Lower lobe of right lung (tissue), 2 donors: ENCODE measurements around the gene SYF2. TPM values are rescaled to one million over a fixed set of nuclear protein-coding genes. Genes with fewer than 3 reads are reported as not detected.

Experiments
- ATAC-seq, 2 donors: fragments of 200-7000 bp; cut with Tn5 transposase; one replicate each; pipeline ENCODE4 v1.9.1; 2020 to 2022; ENCODE audit warnings: mild to moderate bottlenecking in 2 of 2, moderate library complexity in 2 of 2
- DNase-seq: peaks from one replicate; pipeline ENCODE4 v3.0.0-alpha.2; 2020
- H3K27ac ChIP-seq: fragments of 200-600 bp; one replicate; pipeline ENCODE4 v1.8.0; 2022
- H3K27me3 ChIP-seq: fragments of 200-600 bp; one replicate; pipeline ENCODE4 v1.8.0; 2022; ENCODE audit warnings: low read depth
- H3K36me3 ChIP-seq: fragments of 200-600 bp; one replicate; pipeline ENCODE4 v1.8.0; 2022; ENCODE audit warnings: mild to moderate bottlenecking
- H3K4me1 ChIP-seq: fragments of 200-600 bp; one replicate; pipeline ENCODE4 v1.8.0; 2022
- H3K4me3 ChIP-seq: fragments of 200-600 bp; one replicate; pipeline ENCODE4 v1.8.0; 2022; ENCODE audit warnings: mild to moderate bottlenecking
- H3K9me3 ChIP-seq: fragments of 200-600 bp; one replicate; pipeline ENCODE4 v1.8.0; 2022
- intact Hi-C: fragments of 100-400 bp; cut with DNase I; formaldehyde crosslinking; loops from one replicate; pipeline ENCODE4 v1.11.0; 2022
- total RNA-seq: library from RNA; stranded (reverse); fragmentation: NEBNext Ultra II Directional; extraction: Animal tissue kit (Norgen Biotek cat#: 25700); gene quantifications from one replicate; pipeline ENCODE4 v1.2.1, GENCODE V29; 2021
- TF ChIP-seq, protein P1 (sequence below): fragments of 200-600 bp; IDR thresholded peaks from one replicate; pipeline ENCODE4 v1.8.0; 2022; ENCODE audit warnings: antibody characterized with exemption, mild to moderate bottlenecking
- donor health status: DM: no; HTN: yes; CAD: no; lungs with severe emphysema.

Gene SYF2
- total RNA-seq, 1 donor from 2014 or later = 44.6 TPM

DNA sequence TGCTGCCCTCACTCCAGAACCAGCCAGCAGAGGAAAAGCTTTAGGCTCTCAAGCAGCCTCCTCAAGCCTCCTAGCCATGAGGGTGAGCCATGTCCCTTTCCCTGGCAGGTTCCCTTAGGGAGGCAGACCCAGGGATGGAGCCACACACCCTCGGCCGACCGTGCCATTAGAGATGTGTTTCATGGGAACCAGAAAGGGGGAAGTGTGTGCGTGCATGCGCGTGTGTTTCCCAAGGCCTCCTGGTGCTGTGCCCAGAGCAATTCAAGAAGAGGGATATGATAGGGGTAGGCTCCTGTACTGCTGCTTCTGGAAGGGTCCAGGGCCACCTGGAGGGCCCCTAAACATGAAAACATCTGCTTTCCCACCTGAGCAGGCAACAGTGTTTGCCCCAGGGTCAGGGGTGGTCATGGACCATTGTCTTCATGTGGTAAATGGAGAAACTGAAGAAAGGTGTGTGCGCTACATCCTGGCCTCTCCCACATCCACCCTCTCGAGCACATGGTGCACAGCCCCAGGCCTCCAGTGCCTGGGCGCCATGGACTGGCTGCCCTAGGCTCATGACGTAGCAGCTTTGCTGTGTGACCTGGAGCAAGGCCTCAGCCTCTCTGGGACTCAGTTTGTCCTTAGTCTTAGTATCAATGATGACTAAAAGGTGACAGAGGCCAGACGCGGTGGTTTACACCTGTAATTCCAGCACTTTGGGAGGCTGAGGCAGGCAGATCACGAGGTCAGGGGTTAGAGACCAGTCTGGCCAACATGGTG, 48.1 kb downstream of the SYF2 start:
- ATAC-seq = no peak
- H3K4me3 ChIP-seq = no peak overlapping the region
- intact Hi-C loops = no loop called here
- no peaks in the 10 kb centered on the region for H3K36me3 ChIP-seq
- DNase-seq = no peak
- no peaks in the 10 kb centered on the region for H3K9me3 ChIP-seq
- no peak overlapping the region for H3K27ac ChIP-seq
- no peaks in the 10 kb centered on the region for H3K4me1 ChIP-seq
- H3K27me3 ChIP-seq = peaks cover 12% of the 10 kb centered on the region
- TF ChIP-seq, protein P1, sequence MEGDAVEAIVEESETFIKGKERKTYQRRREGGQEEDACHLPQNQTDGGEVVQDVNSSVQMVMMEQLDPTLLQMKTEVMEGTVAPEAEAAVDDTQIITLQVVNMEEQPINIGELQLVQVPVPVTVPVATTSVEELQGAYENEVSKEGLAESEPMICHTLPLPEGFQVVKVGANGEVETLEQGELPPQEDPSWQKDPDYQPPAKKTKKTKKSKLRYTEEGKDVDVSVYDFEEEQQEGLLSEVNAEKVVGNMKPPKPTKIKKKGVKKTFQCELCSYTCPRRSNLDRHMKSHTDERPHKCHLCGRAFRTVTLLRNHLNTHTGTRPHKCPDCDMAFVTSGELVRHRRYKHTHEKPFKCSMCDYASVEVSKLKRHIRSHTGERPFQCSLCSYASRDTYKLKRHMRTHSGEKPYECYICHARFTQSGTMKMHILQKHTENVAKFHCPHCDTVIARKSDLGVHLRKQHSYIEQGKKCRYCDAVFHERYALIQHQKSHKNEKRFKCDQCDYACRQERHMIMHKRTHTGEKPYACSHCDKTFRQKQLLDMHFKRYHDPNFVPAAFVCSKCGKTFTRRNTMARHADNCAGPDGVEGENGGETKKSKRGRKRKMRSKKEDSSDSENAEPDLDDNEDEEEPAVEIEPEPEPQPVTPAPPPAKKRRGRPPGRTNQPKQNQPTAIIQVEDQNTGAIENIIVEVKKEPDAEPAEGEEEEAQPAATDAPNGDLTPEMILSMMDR = no peak

DNA sequence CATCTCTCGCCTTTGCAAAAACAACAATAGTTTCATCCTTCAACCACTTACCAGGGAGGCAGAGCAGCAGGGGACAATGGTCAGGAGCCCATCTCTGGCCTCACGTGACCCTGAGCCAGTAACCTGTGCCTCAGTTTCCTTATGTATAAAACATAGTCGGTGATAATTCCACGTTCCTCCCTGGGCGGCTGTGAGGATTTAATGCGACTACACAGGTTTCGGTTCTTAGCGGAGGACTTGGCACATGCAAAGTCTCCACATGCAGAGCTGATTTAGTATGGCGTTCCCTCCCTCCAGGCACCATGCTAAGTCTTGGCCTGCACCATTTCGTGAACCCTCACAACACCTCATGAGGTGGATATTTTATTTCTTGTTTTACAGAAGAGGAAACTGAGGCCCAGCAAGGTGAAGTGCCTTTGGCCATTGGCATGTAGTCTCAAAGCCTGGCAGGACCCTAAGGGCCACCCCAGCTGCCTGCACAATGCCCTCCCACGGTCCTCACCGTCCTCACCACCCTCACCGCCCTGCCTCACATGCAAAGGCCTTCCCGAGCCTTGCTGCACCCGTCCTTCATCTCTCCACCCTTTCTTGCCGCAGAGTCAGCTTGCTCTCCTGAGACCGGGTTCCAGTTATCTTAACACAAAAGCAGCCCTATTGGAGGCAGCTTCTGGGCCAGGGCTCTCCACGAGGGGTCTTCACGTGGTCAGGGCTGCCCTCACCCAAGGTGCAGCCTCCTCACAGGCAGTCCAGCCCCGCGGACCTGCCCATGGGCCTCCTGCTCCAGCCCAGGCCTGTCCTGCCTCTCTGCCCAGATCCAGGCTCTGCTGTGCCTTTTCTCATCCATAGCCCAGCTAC, 48.9 kb downstream of the SYF2 start:
- H3K27ac ChIP-seq = no peak overlapping the region
- no peak for DNase-seq
- TF ChIP-seq, protein P1 = no peak

DNA sequence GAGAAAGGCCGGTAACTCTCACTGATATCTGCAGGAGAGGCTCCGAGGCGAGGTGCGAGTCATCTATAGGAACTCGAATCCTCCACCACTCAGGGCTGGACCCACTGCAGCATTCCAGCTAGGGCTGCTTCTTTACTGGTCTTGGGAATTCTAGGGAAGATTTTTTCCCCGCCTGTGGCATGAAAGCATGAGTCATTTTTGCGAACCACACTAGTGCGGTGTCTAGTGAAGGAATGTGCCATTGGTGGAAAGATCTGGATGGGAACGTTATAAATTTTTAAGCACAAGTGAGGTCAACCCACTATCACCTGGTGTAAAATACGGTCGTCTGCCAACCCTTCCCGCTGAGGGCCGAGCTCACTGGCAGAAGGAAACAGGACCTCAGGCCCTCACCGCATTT, 49.7 kb downstream of the SYF2 start:
- ATAC-seq (no peak), DNase-seq (no peak)
- TF ChIP-seq, protein P1 = no peak
- intact Hi-C loops = no loop called here
- peaks cover 12% of the 10 kb centered on the region for H3K27me3 ChIP-seq
- H3K36me3 ChIP-seq = no peaks in the 10 kb centered on the region
- no peaks in the 10 kb centered on the region for H3K9me3 ChIP-seq
- H3K4me3 ChIP-seq = no peak overlapping the region
- no peaks in the 10 kb centered on the region for H3K4me1 ChIP-seq
- no peak overlapping the region for H3K27ac ChIP-seq

More for the DNA sequence above, 48.9 kb downstream of the SYF2 start:
- Histone ChIP-seq H3K27me3 (peaks cover 12% of the 10 kb centered on the region), H3K4me1 (no peaks in the 10 kb centered on the region), H3K4me3 (no peak overlapping the region), H3K9me3 (no peaks in the 10 kb centered on the region), H3K36me3 (no peaks in the 10 kb centered on the region)
- intact Hi-C loops = no loop called here
- ATAC-seq = no peak

DNA sequence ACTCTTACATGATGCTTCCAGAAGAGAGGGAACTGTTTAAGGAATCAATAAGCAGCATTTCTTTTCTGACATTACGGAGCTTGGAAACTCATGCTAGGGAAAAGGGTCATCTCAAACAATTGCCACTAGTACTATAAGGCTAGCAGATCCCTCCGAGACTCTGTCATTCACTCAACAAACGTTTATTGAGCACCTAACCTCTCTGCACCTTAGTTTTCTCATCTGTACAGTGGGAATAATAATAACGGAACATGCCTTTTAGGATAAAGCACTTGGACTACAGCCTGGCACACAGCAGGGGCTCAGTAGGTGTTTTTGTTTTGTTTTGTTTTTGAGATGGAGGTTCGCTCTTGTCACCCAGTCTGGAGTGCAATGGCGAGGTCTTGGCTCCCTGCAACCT, 51.3 kb downstream of the SYF2 start:
- peaks cover 12% of the 10 kb centered on the region for H3K27me3 ChIP-seq
- H3K36me3 ChIP-seq = no peaks in the 10 kb centered on the region
- H3K27ac ChIP-seq = no peak overlapping the region
- no peak for DNase-seq
- no peaks in the 10 kb centered on the region for H3K9me3 ChIP-seq
- H3K4me3 ChIP-seq = no peak overlapping the region
- TF ChIP-seq, protein P1 = no peak
- no peaks in the 10 kb centered on the region for H3K4me1 ChIP-seq
- intact Hi-C loops = no loop called here
- no peak for ATAC-seq

DNA sequence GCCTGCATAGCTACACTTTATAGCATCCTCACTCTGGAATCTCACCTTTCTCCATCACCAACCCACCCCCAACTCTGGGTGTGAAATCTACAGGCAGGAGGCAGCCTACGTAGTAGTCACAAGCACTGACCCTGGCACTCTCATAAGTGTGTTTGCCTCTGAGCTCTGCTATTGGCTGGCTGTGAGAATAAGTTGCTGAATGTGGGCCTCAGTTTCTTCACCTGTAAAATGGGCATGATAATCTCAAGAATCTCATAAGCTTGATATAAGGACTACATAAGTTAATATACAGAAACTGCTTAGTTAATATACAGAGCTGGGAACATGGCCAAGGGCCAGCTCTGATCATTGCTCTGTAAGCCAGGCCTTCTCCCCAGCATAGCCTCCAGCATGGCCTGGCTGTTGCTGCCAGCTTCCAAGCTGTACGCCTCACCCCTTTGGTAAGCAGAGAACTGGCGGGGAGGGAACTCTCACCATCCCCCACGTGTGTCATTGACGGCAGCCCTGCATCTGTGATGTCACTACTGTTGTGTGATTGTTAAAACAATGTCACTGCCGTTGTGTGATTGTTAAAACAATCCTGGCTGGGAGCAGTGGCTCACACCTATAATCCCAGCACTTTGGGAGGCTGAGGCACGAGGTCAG, 53.3 kb downstream of the SYF2 start:
- Histone ChIP-seq H3K36me3 (no peaks in the 10 kb centered on the region), H3K27ac (no peak overlapping the region), H3K9me3 (no peaks in the 10 kb centered on the region), H3K4me1 (no peaks in the 10 kb centered on the region), H3K27me3 (peaks cover 12% of the 10 kb centered on the region), H3K4me3 (no peak overlapping the region)
- DNase-seq = no peak
- no peak for ATAC-seq
- intact Hi-C loops = no loop called here
- TF ChIP-seq, protein P1 = no peak
